Breast epithelium (tissue), 3 donors: ENCODE data around the gene MAP1LC3B2.

ENCODE experiments used
- POLR2AphosphoS5 ChIP-seq, 3 donors: sonication (generic); formaldehyde crosslinking; IDR thresholded peaks; one replicate each; pipeline ENCODE4 v1.6.1; 2017; ENCODE audit warnings: antibody characterized with exemption in 3 of 3
- TF ChIP-seq, protein P1 (sequence below), 3 donors: fragments of 450-650 bp; IDR thresholded peaks; one replicate each; pipeline ENCODE4 v1.5.1; 2016 to 2017; ENCODE audit warnings: antibody characterized with exemption in 3 of 3, mild to moderate bottlenecking in 3 of 3, moderate library complexity in 3 of 3

DNA sequence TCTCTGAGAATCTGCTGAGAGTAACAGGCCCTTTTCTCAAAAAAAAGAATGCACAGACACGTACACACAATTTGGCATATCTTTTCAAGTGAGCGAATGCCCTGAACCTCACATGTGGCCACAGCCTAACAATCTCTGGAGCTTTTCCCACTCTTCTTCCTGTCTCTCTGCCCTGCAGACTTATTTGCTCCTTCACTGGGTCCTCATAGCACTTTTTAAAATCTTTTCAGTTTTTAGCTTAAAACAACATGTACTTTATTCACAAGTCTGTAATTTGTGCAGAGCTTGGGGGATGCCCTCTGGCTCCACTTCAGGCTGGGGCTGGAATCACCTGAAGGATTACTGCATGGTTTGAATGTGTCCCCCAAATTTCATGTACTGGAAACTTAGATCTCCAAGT lies 9.0 kb downstream of the MAP1LC3B2 start:
- TF ChIP-seq, protein P1, sequence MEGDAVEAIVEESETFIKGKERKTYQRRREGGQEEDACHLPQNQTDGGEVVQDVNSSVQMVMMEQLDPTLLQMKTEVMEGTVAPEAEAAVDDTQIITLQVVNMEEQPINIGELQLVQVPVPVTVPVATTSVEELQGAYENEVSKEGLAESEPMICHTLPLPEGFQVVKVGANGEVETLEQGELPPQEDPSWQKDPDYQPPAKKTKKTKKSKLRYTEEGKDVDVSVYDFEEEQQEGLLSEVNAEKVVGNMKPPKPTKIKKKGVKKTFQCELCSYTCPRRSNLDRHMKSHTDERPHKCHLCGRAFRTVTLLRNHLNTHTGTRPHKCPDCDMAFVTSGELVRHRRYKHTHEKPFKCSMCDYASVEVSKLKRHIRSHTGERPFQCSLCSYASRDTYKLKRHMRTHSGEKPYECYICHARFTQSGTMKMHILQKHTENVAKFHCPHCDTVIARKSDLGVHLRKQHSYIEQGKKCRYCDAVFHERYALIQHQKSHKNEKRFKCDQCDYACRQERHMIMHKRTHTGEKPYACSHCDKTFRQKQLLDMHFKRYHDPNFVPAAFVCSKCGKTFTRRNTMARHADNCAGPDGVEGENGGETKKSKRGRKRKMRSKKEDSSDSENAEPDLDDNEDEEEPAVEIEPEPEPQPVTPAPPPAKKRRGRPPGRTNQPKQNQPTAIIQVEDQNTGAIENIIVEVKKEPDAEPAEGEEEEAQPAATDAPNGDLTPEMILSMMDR (IDR thresholded peaks at IDR 0.05) = no peak
- no peak for TF ChIP-seq POLR2AphosphoS5 (IDR thresholded peaks at IDR 0.05)
